HG03139 (cell line): ENCODE results near the gene PTGES.

Experiments
- ATAC-seq: cut with Tn5 transposase; IDR thresholded peaks from one replicate; pipeline ENCODE4 v1.9.1; 2021; ENCODE audit not compliant: unreplicated experiment

PTGES gene

GRCh38 chr9:129696944-129697655 lies 55.7 kb downstream of the PTGES start:
- ATAC-seq, result no peak

DNA sequence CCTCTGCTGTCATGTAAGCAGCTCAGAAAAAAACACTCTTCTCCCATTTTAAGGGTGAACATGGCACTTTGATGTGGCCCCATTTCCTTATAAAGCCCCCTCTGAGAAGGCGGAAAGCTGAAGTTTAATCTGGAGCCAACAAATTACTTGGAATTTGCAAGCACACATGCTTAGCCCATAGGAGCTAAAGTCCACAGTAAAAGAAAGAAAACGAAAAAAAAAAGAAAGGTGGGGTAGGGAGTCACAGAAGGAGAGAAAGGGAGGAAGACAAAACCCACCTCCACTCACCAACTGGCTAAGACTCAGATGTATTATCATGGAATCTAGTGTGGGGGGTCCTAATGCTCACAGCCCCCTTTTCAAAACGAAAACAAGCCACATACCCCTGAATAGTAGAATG lies 57.0 kb downstream of the PTGES start:
- no peak for ATAC-seq

DNA sequence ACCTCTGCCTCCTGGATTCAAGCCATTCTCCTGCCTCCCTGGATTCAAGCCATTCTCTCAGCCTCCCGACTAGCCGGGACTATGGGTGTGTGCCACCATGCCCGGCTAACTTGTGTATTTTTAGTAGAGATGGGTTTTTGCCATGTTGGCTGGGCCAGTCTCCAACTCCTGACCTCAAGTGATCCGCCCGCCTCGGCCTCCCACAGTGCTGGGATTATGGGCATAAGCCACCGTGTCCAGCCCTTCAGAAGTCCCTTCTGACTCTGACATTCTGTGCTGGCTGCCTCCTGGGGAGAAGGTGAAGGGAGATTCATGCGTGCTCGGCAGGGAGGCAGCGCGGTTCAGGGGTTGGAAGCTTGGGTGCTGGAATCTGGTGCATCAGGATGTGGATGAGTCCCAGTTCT lies 58.6 kb downstream of the PTGES start:
- no peak for ATAC-seq

DNA sequence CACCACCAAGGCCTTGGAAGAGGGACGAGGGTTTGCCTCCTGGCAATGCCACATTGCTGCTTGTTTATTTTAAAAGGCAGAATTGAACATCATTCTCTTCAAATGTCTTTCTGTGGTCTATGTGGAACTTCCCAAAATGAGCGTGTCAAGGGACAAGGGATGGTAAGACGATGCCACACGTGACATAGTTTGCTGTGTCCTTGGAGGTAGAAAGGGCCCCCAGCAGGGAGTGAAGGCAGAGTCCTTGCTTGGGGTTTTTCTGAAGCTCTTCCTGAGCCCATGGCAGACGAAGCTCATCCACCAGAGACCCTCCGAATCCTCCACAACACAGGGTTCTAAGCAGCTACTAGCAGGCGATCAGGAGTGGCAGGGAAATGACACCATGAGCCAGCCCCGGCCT lies 59.1 kb downstream of the PTGES start:
- ATAC-seq, result no peak

DNA sequence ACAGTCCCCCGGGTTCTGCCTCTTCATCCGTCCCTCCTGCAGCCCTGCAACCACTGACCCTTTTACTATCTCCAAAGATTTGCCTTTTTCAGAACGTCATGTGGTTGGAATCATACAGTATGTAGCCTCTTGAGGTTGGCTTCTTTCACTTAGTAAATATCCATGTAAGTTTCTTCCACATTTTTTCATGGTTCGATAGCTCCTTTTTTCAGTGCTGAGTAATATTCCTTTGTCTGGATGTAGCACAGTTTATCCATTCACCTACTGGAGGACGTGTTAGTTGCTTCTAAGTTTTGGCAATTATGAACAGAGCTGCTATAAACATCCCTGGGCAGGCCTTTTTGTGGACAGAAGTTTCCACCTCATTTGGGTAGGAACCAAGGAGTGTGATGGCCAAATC lies 60.3 kb downstream of the PTGES start:
- ATAC-seq, result no peak
